ENCODE measurements around the gene SLC30A5. TPM values are rescaled to one million over a fixed set of nuclear protein-coding genes. Genes with fewer than 3 reads are reported as not detected.
"Not testable (repeated sequence)": the region's sequence is repeated elsewhere in the genome, so short reads cannot be mapped to it uniquely, and the experiment has no call there.

Gene SLC30A5
- total RNA-seq, 3 donors from 2014 or later = 43.5 to 49.5 (median 46.7) TPM

- no peak for TF ChIP-seq CTCF (IDR thresholded peaks at IDR 0.05)
- no peak for ATAC-seq
- DNase-seq = no peak
- Histone ChIP-seq H3K36me3 (ENCODE audit: low read depth) (peaks cover 3% of the 10 kb centered on the region), H3K4me1 (ENCODE audit: low read depth) (no peaks in the 10 kb centered on the region), H3K9me3 (no peaks in the 10 kb centered on the region), H3K4me3 (no peak overlapping the region)
- intact Hi-C loops (cut with DNase I, micrococcal nuclease) = no loop called here
Measured at GRCh38 chr5:69130241-69130640, 36.4 kb downstream of the SLC30A5 start.

GRCh38 chr5:69131304-69131703 lies 37.5 kb downstream of the SLC30A5 start:
- peaks cover 3% of the 10 kb centered on the region for H3K36me3 ChIP-seq (ENCODE audit: low read depth)
- no peak overlapping the region for H3K4me3 ChIP-seq
- H3K4me1 ChIP-seq (ENCODE audit: low read depth) = no peaks in the 10 kb centered on the region
- DNase-seq (no peak), ATAC-seq (no peak)
- no peaks in the 10 kb centered on the region for H3K9me3 ChIP-seq
- intact Hi-C loops (cut with DNase I, micrococcal nuclease) = no loop called here
- TF ChIP-seq CTCF (IDR thresholded peaks at IDR 0.05) = no peak

DNA sequence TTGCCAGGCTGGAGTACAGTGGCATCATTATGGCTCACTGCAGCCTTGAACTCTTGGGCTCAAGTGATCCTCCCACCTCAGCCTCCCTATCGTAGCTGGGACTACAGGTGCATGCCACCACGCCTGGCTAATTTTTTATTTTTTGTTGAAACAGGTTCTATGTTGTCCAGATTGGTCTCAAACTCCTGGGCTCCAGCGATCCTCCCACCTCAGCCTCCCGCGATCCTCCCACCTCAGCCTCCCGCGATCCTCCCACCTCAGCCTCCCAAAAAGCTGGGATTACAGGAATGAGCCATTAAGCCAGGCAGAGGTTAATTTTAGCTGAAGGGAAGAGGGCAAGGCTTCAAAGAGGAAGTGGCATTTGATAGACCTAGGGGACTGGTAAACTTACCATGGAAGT lies 40.3 kb downstream of the SLC30A5 start:
- DNase-seq = no peak
- Histone ChIP-seq H3K36me3 (ENCODE audit: low read depth) (peaks cover 3% of the 10 kb centered on the region), H3K9me3 (no peaks in the 10 kb centered on the region), H3K4me3 (no peak overlapping the region), H3K4me1 (ENCODE audit: low read depth) (no peaks in the 10 kb centered on the region)
- TF ChIP-seq CTCF (IDR thresholded peaks at IDR 0.05) = no peak
- intact Hi-C loops (cut with DNase I, micrococcal nuclease) = no loop called here
- no peak for ATAC-seq

- Histone ChIP-seq H3K36me3 (ENCODE audit: low read depth) (no peaks in the 10 kb centered on the region), H3K9me3 (peaks cover 5% of the 10 kb centered on the region), H3K4me3 (no peak overlapping the region), H3K4me1 (ENCODE audit: low read depth) (no peaks in the 10 kb centered on the region)
- intact Hi-C loops (cut with DNase I, micrococcal nuclease) = no loop called here
- DNase-seq (no peak), ATAC-seq (no peak)
- no peak for TF ChIP-seq CTCF (IDR thresholded peaks at IDR 0.05)
Measured at GRCh38 chr5:69136293-69136692, 42.5 kb downstream of the SLC30A5 start.

DNA sequence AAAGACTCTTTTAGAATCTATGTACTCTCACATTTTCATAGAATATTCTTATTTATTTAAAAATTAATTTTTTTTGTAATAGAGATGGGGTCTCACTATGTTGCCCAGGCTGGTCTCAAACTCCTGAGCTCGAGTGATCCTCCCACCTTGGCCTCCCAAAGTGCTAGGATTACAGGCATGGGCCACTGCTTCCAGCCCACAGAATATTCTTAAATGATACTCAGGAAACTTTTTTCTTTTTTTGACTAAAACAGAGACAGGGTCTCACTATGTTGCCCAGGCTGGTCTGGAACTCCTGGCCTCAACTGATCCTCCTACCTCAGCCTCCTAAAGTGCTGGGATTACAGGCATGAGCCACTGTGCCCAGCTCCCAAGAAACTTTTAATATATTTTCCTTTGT lies 43.4 kb downstream of the SLC30A5 start:
- H3K4me1 ChIP-seq (ENCODE audit: low read depth); H3K9me3 ChIP-seq; H3K4me3 ChIP-seq; DNase-seq; intact Hi-C loops (cut with DNase I, micrococcal nuclease); ATAC-seq; H3K36me3 ChIP-seq (ENCODE audit: low read depth): not testable (repeated sequence)

- Histone ChIP-seq H3K4me3 (no peak overlapping the region), H3K36me3 (ENCODE audit: low read depth) (no peaks in the 10 kb centered on the region), H3K9me3 (peaks cover 5% of the 10 kb centered on the region), H3K4me1 (ENCODE audit: low read depth) (no peaks in the 10 kb centered on the region)
- ATAC-seq (no peak), DNase-seq (no peak)
- intact Hi-C loops (cut with DNase I, micrococcal nuclease) = no loop called here
- no peak for TF ChIP-seq CTCF (IDR thresholded peaks at IDR 0.05)
Measured at GRCh38 chr5:69137807-69138206, 44.0 kb downstream of the SLC30A5 start.
